SU-DHL-6 (cell line): ENCODE results near the gene LTO1.

Experiments
- EZH2phosphoT487 ChIP-seq: fragments of 200-600 bp; sonication (generic), shearing (Covaris generic); conservative IDR thresholded peaks from 2 replicates; pipeline ENCODE4 v1.6.1; 2018; ENCODE audit warnings: mild to moderate bottlenecking, antibody characterized with exemption, low read length, moderate library complexity, mixed read lengths
- TF ChIP-seq, protein P1 (sequence below): fragments of 200-600 bp; sonication (generic); IDR thresholded peaks from one replicate; pipeline ENCODE4 v1.5.1; 2017; ENCODE audit warnings: antibody characterized with exemption, mild to moderate bottlenecking, low read length, moderate library complexity; ENCODE audit not compliant: insufficient read depth, poor library complexity, severe bottlenecking

DNA sequence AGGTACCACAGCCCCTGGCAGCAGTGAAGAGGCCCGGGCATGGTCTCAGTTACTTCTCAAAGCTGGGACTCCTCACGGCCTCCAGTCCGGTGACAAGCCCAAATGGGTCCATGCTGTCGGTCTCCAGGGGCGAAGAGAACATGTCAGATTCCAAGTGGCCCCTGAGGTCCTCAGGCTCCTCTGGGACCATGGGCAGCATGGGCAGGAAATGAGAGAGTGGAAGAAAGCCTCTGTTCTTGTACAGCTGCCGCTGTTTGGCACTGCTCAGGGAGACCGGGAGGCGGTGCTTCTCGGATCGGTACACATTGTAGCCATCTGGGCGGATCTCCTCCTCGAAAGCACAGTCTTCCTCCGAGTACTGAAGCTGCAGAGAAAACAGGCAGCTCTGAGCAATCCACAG, 24.1 kb upstream of the LTO1 start:
- TF ChIP-seq, protein P1, sequence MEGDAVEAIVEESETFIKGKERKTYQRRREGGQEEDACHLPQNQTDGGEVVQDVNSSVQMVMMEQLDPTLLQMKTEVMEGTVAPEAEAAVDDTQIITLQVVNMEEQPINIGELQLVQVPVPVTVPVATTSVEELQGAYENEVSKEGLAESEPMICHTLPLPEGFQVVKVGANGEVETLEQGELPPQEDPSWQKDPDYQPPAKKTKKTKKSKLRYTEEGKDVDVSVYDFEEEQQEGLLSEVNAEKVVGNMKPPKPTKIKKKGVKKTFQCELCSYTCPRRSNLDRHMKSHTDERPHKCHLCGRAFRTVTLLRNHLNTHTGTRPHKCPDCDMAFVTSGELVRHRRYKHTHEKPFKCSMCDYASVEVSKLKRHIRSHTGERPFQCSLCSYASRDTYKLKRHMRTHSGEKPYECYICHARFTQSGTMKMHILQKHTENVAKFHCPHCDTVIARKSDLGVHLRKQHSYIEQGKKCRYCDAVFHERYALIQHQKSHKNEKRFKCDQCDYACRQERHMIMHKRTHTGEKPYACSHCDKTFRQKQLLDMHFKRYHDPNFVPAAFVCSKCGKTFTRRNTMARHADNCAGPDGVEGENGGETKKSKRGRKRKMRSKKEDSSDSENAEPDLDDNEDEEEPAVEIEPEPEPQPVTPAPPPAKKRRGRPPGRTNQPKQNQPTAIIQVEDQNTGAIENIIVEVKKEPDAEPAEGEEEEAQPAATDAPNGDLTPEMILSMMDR, result no peak
- TF ChIP-seq EZH2phosphoT487, result no peak
